Measurements from ENCODE around the gene WNT3.
"Not testable (repeated sequence)": the region's sequence is repeated elsewhere in the genome, so short reads cannot be mapped to it uniquely, and the experiment has no call there.

The WNT3 gene

GRCh38 chr17:46759141-46759540, 59.4 kb downstream of the WNT3 start:
- DNase-seq (ENCODE audit: extremely low spot score), result no peak
- POLR2A ChIA-PET, result interaction anchor here (1.5 kb wide), 1 partner anchor 11 kb away, joined by 3 read pairs; no protein-coding TSS in a partner anchor
- no peak for TF ChIP-seq FOXM1 (IDR thresholded peaks at IDR 0.05; ENCODE audit: borderline replicate concordance)
- CTCF ChIA-PET, result no interaction called here

DNA sequence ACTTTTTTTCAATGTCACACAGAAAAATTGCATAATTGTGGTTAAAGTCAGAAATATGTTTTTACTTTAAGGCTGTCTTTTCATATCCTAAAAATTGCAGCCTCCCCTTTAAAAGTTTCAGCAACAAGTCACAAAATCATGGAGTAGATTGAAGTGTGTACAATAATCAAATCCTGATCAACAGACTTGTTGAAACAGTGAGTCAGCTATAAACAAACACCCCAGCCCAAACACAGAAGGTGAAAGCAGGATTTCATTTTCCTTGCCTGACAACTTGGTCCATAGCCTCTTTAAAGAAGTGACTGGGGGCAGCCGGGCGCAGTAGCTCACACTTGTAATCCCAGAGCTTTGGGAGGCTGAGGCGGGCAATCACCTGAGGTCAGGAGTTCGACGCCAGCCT, 59.9 kb downstream of the WNT3 start:
- POLR2A ChIA-PET, result interaction anchor here (1.5 kb wide), 1 partner anchor 11 kb away, joined by 3 read pairs; no protein-coding TSS in a partner anchor
- no peak for TF ChIP-seq NFRKB (IDR thresholded peaks at IDR 0.05)
- no peak for TF ChIP-seq FOXA1 (IDR thresholded peaks at IDR 0.05)
- TF ChIP-seq SP1 (IDR thresholded peaks at IDR 0.05), result no peak
- TF ChIP-seq BHLHE40 (IDR thresholded peaks at IDR 0.05; ENCODE audit: borderline replicate concordance), result no peak
- no peak for TF ChIP-seq ELF4 (IDR thresholded peaks at IDR 0.05)
- no peak for TF ChIP-seq ZNF384 (IDR thresholded peaks at IDR 0.05)
- TF ChIP-seq L3MBTL2 (conservative IDR thresholded peaks at IDR 0.05), result no peak
- TF ChIP-seq, protein P1, sequence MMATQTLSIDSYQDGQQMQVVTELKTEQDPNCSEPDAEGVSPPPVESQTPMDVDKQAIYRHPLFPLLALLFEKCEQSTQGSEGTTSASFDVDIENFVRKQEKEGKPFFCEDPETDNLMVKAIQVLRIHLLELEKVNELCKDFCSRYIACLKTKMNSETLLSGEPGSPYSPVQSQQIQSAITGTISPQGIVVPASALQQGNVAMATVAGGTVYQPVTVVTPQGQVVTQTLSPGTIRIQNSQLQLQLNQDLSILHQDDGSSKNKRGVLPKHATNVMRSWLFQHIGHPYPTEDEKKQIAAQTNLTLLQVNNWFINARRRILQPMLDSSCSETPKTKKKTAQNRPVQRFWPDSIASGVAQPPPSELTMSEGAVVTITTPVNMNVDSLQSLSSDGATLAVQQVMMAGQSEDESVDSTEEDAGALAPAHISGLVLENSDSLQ (IDR thresholded peaks at IDR 0.05), result no peak
- DNase-seq (ENCODE audit: extremely low spot score), result no peak
- CTCF ChIA-PET, result no interaction called here

GRCh38 chr17:46757588-46757987, 60.9 kb downstream of the WNT3 start:
- POLR2A ChIA-PET, result interaction anchor here (1.5 kb wide), 1 partner anchor 12 kb away, joined by 3 read pairs; no protein-coding TSS in a partner anchor
- CTCF ChIA-PET; DNase-seq (ENCODE audit: extremely low spot score): not testable (repeated sequence)

DNA sequence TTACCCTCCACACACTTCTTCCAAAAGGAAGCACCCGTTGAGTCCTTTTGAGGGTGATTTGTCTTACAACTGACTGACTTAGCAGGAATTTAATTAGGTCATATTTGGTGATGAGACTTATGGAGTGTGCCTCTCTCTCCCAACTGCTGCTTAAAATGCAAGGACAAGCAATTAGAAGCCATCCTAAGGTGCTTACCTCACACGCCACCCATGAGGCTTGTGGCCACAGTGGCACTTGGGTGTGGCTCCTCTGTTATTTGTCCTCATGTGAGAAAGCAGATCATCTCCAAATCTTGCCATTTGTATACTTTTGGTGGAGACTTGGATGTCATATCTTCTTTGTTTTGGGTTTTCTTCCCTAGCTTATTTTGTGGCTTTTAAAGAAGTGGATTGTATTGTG, 61.6 kb downstream of the WNT3 start:
- POLR2A ChIA-PET, result no interaction called here
- TF ChIP-seq ZNF384 (IDR thresholded peaks at IDR 0.05) (no peak), HDGF (IDR thresholded peaks at IDR 0.05; ENCODE audit: borderline replicate concordance) (no peak), TARDBP (IDR thresholded peaks at IDR 0.05) (no peak), FOXK2 (IDR thresholded peaks at IDR 0.05) (no peak), ELF4 (IDR thresholded peaks at IDR 0.05) (no peak), LEF1 (IDR thresholded peaks at IDR 0.05; ENCODE audit: borderline replicate concordance) (no peak), FOXM1 (IDR thresholded peaks at IDR 0.05; ENCODE audit: borderline replicate concordance) (no peak), BHLHE40 (IDR thresholded peaks at IDR 0.05; ENCODE audit: borderline replicate concordance) (no peak), SP1 (IDR thresholded peaks at IDR 0.05) (no peak), CTBP1 (IDR thresholded peaks at IDR 0.05; ENCODE audit: borderline replicate concordance) (no peak), L3MBTL2 (conservative IDR thresholded peaks at IDR 0.05) (no peak), FOXA1 (IDR thresholded peaks at IDR 0.05) (no peak), NFRKB (IDR thresholded peaks at IDR 0.05) (no peak), SUZ12 (IDR thresholded peaks at IDR 0.05) (no peak), ARNT (IDR thresholded peaks at IDR 0.05) (no peak)
- TF ChIP-seq, protein P1 (IDR thresholded peaks at IDR 0.05), result no peak
- DNase-seq (ENCODE audit: extremely low spot score), result no peak
- CTCF ChIA-PET, result no interaction called here

DNA sequence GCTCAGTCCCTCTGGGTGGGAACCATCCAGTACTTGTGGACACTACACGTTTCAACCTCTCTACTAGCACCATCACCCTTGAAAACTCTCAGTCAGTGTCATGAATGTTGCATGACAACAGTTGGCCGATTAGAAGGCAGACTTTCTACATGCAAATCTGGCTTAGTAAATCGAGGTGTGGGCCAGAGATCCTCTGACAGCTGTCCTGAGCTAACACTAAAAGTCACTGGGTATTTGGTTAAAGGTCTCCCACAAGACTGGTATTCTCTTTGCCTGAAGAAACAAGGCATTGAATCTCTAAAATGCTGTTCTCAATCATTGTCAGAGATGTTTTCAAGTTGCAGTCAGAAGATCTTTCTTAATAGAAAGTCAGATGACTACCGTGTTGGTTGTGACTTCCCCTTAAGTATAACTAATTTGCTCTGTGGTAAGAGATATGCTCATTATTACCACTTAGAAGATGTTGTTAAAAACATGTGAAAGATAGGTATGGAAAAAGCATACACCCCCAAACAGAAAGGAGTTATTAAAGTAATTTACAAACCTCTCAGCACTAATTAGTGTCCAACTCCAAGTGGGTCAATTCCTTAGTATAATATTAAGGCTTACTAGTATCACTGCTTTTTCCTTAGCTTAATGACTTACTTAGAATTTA, 62.3 kb downstream of the WNT3 start:
- POLR2A ChIA-PET, result no interaction called here
- DNase-seq (ENCODE audit: extremely low spot score), result no peak
- CTCF ChIA-PET, result no interaction called here
- no peak for TF ChIP-seq SUZ12 (IDR thresholded peaks at IDR 0.05)
- TF ChIP-seq NFRKB (IDR thresholded peaks at IDR 0.05), result no peak
- no peak for TF ChIP-seq LEF1 (IDR thresholded peaks at IDR 0.05; ENCODE audit: borderline replicate concordance)
- TF ChIP-seq FOXK2 (IDR thresholded peaks at IDR 0.05), result no peak
- no peak for TF ChIP-seq HDGF (IDR thresholded peaks at IDR 0.05; ENCODE audit: borderline replicate concordance)
- no peak for TF ChIP-seq TARDBP (IDR thresholded peaks at IDR 0.05)
- no peak for TF ChIP-seq FOXM1 (IDR thresholded peaks at IDR 0.05; ENCODE audit: borderline replicate concordance)
- TF ChIP-seq ELF4 (IDR thresholded peaks at IDR 0.05), result no peak
- TF ChIP-seq FOXA1 (IDR thresholded peaks at IDR 0.05), result no peak
- TF ChIP-seq, protein P1 (IDR thresholded peaks at IDR 0.05), result no peak
- TF ChIP-seq L3MBTL2 (conservative IDR thresholded peaks at IDR 0.05), result no peak
- no peak for TF ChIP-seq BHLHE40 (IDR thresholded peaks at IDR 0.05; ENCODE audit: borderline replicate concordance)
- no peak for TF ChIP-seq SP1 (IDR thresholded peaks at IDR 0.05)
- TF ChIP-seq ZNF384 (IDR thresholded peaks at IDR 0.05), result no peak
- no peak for TF ChIP-seq CTBP1 (IDR thresholded peaks at IDR 0.05; ENCODE audit: borderline replicate concordance)
- TF ChIP-seq ARNT (IDR thresholded peaks at IDR 0.05), result no peak

DNA sequence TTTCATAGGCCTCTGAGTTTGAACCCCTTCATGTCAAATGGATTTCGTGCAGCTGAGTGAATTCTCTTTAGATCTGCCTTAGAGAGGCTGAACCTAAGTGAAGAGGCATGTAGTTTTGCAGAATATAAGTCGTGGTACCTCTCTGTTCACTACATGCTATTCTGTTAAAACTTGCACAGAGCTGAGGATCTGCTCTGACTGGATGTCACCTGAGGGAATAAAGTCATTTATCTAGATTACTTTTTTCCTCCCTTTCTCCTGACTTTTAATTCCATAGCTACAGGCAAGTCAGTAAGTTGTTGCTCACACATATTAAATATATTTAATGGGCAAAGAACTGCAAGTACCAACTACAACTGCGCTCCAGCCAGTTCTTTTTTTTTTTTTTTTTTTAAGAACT, 64.7 kb downstream of the WNT3 start:
- no peak for TF ChIP-seq TARDBP (IDR thresholded peaks at IDR 0.05)
- ChIA-PET CTCF (no interaction called here), POLR2A (no interaction called here)
- DNase-seq (ENCODE audit: extremely low spot score), result no peak

DNA sequence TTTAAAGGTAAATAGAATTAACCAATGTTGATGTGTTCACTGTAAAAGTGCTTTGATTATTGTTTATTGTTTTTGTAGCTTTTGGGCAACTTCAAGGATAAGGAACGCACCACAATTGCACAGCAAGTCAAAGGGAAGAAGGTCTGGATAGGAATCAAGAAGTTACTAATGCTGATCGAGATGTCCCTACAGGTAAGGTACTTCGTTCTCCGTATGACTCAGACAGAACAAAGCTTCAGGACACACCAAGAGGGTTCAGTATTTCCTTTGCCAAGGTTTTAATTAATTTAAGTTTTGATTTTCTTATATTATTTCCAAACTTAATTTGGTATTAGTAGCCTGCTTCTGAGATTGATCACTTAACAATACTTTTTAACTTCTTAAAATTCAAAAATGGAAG, 67.1 kb downstream of the WNT3 start:
- POLR2A ChIA-PET, result no interaction called here
- no peak for DNase-seq (ENCODE audit: extremely low spot score)
- CTCF ChIA-PET, result no interaction called here
- TF ChIP-seq NFRKB (IDR thresholded peaks at IDR 0.05) (no peak), L3MBTL2 (conservative IDR thresholded peaks at IDR 0.05) (no peak), LEF1 (IDR thresholded peaks at IDR 0.05; ENCODE audit: borderline replicate concordance) (no peak), TARDBP (IDR thresholded peaks at IDR 0.05) (no peak), BHLHE40 (IDR thresholded peaks at IDR 0.05; ENCODE audit: borderline replicate concordance) (no peak), ZNF384 (IDR thresholded peaks at IDR 0.05) (no peak), CTBP1 (IDR thresholded peaks at IDR 0.05; ENCODE audit: borderline replicate concordance) (no peak), ELF4 (IDR thresholded peaks at IDR 0.05) (no peak), FOXK2 (IDR thresholded peaks at IDR 0.05) (no peak), ARNT (IDR thresholded peaks at IDR 0.05) (no peak), HDGF (IDR thresholded peaks at IDR 0.05; ENCODE audit: borderline replicate concordance) (no peak), FOXA1 (IDR thresholded peaks at IDR 0.05) (no peak), FOXM1 (IDR thresholded peaks at IDR 0.05; ENCODE audit: borderline replicate concordance) (no peak), SUZ12 (IDR thresholded peaks at IDR 0.05) (no peak), SP1 (IDR thresholded peaks at IDR 0.05) (no peak)
- TF ChIP-seq, protein P1 (IDR thresholded peaks at IDR 0.05), result no peak

Measured in HEK293T (cell line).